ENCODE measurements around the gene WRAP73.

DNA sequence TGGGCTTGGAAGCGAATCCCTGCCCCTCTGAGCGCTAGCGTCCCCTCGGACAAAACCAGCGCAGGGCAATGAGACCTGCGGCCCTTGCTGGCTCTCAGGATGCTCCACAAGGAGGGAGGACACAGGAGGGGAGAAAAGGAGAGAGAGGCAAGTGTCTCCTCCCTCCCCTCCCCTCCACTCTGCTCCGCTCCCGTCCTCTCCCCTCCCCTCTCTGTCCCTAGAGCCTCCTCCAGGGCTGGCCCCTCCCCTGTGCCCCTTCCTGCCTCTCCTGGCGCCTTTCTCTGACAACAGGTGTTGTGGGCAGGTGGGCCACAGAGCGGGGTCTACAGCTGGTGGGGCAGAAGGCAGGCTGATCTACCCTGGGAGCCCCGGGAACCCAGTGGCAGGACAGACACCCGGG, 37.6 kb upstream of the WRAP73 start:
- TF ChIP-seq, protein P1, sequence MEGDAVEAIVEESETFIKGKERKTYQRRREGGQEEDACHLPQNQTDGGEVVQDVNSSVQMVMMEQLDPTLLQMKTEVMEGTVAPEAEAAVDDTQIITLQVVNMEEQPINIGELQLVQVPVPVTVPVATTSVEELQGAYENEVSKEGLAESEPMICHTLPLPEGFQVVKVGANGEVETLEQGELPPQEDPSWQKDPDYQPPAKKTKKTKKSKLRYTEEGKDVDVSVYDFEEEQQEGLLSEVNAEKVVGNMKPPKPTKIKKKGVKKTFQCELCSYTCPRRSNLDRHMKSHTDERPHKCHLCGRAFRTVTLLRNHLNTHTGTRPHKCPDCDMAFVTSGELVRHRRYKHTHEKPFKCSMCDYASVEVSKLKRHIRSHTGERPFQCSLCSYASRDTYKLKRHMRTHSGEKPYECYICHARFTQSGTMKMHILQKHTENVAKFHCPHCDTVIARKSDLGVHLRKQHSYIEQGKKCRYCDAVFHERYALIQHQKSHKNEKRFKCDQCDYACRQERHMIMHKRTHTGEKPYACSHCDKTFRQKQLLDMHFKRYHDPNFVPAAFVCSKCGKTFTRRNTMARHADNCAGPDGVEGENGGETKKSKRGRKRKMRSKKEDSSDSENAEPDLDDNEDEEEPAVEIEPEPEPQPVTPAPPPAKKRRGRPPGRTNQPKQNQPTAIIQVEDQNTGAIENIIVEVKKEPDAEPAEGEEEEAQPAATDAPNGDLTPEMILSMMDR (IDR thresholded peaks at IDR 0.05), result no peak
- TF ChIP-seq POLR2AphosphoS5 (IDR thresholded peaks at IDR 0.05), result no peak
